GM21423 (cell line): ENCODE measurements around the gene HS3ST4.
"Not testable (repeated sequence)": the region's sequence is repeated elsewhere in the genome, so short reads cannot be mapped to it uniquely, and the experiment has no call there.

Experiments
- ATAC-seq: cut with Tn5 transposase; IDR thresholded peaks from one replicate; pipeline ENCODE4 v1.9.1; 2021; ENCODE audit warnings: mild to moderate bottlenecking, moderate library complexity; ENCODE audit not compliant: unreplicated experiment

HS3ST4 gene

GRCh38 chr16:25977121-25977520 is 285.4 kb downstream of the HS3ST4 start:
- no peak for ATAC-seq

GRCh38 chr16:25978218-25978617 is 286.5 kb downstream of the HS3ST4 start:
- ATAC-seq: no peak

- no peak for ATAC-seq
Observed at GRCh38 chr16:25988084-25988483, 296.3 kb downstream of the HS3ST4 start.

DNA sequence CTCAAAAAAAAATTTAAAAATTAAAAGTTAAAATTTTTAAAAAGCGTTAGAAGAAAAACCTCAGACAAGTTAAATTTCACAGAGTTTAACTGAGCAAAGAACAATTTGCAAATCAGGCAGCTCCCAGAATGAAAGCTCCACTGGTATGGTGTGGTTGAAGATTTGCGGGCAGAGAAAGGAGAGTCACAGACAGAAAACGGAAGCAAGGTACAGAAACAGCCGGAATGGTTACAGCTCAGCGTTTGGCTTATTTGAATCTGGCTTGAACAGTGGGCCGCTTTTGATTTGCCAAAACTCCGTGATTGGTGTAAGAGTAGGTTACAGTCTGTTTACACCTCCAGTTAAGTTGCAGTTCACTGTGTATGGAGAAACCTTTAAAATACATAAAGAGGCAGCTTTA is 297.1 kb downstream of the HS3ST4 start:
- ATAC-seq: no peak

DNA sequence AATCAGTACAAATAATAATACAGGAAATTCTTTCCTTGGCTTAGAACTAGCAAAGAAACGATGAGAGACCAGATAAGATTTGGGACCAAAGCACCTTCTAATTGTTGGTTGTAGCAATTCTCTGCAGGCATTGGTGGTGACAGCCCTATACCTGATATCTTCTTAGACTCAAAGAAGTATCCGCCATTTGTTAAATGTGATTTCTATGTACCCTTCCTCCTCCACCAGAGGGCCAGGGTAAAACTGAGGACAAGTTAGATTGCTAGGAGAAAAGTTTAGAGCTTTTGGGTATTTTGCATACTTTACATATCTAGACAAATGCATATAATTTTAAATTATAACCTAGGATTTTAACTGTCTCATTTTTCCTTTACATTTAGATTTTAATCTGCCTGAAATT is 304.3 kb downstream of the HS3ST4 start:
- ATAC-seq: no peak

DNA sequence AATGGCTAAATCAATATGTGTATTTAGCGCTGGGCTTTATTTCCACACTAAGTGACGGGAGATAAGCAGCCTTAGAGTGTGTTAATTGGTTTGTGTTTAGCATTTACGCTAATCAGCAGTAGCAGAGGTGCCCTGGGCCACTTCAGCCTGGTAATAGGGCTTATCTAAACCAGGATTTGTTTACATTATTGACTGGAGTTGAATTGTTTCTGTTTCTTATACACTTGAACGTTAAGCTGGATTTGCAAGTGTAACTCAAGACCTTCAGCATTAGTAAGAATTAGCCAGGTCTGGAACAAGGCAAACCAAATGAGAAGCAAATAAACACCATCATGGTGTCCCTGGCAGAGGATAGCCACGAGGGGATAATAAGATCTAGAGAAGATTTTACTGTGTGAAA is 313.6 kb downstream of the HS3ST4 start:
- no peak for ATAC-seq

DNA sequence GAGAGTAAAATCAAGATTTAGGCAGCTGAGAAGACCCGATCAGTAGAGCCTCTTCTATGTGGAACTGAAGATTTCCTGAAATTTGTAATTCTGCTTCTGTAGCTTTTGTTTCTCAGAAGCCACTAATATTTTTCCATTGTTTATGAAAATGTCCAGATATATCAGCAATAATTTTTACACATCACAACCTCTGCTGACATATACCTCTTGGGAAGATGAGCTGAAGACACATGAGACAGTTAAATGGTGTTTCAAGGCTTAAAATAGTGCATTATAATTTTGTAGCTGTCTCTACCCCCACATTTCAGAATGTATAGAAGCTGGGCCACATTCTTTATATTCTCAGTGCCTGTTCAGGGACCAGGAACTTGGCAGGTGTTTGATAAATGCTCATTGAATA is 320.6 kb downstream of the HS3ST4 start:
- ATAC-seq: no peak

DNA sequence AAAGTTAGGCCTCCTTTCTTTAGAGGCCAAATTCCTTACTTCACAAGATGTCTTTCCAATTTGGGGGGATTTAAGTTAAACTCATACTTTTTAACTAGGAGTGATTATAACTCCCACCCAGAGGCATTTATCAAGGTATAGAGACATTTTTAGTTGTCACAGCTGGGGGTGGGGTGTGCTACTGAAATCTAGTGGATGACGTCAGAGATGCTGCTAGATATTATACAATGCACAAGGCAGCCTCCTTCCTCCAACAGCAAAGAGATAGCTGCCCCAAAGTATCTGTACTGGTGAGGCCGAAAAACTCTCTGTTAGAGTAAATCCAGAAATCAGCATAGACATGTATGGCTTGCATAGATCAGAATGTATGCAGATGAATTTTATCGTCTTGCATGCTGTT is 324.0 kb downstream of the HS3ST4 start:
- no peak for ATAC-seq

- no peak for ATAC-seq
Observed at GRCh38 chr16:26016989-26017388, 325.2 kb downstream of the HS3ST4 start.

- no peak for ATAC-seq
Observed at GRCh38 chr16:26019381-26020242, 327.9 kb downstream of the HS3ST4 start.

- no peak for ATAC-seq
Observed at GRCh38 chr16:26026709-26027450, 335.1 kb downstream of the HS3ST4 start.

GRCh38 chr16:26031286-26031685 is 339.5 kb downstream of the HS3ST4 start:
- ATAC-seq: no peak

DNA sequence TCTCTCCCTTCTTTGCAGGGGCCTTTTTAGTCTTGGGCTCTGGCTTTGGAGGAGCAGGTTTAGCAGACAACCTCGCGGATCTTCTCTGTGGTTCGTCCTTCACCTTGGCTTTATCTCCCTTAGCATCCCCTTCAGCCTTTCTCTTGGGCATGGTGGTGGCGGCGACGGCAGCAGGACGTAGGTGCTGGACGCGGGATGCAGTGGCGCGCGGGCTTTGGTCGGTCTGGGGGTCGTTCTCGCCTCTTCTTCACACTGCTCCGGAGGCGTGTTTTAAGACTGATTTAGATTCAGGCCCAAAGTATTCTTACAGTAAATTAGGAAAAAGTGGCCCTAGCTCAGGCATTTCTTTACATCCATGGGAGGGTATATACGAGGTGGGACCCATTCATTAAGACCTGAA is 340.9 kb downstream of the HS3ST4 start:
- ATAC-seq: not testable (repeated sequence)

- no peak for ATAC-seq
Observed at GRCh38 chr16:26041952-26042668, 350.4 kb downstream of the HS3ST4 start.

GRCh38 chr16:26050472-26050871 is 358.7 kb downstream of the HS3ST4 start:
- no peak for ATAC-seq

GRCh38 chr16:26051063-26051462 is 359.3 kb downstream of the HS3ST4 start:
- no peak for ATAC-seq

DNA sequence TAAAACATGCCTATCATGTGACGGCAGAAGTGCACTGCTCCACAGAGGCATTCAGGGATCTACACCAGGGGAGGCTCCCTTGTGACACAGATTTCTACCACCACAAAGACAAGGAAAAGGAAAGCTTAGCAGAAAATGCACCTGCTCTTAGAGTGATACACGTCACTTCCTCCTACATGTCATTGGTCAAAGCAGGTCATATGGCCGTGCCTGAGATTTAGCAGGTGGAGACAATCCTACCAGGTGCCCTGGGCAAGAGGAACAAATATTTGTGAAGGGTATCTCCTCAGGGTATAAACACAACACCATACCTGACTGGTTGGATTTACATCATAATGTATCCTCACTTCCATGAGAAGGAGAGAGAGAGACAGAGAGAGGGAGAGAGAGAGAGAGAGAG is 362.1 kb downstream of the HS3ST4 start:
- ATAC-seq: no peak

DNA sequence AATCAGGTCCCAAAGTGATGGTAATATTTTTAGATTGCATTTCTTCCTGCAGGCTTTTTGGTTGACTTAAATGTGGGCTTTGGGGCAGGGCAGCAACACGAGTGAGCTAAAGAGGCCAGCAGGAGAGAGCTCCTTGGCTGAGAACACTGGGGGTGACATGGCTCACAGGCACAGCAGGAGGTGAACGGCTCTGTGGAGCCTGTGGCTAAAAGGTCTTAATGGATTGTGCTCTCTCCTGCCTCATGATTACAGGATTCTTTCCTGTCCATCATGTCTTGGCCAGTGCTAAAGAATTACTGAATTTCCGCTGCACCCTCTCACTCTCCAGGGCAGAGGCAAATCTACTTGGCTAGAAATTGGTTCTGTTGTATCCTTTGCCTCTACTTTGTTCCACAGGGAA is 366.6 kb downstream of the HS3ST4 start:
- ATAC-seq: no peak

- ATAC-seq: no peak
Observed at GRCh38 chr16:26070302-26071100, 378.7 kb downstream of the HS3ST4 start.

- ATAC-seq: no peak
Observed at GRCh38 chr16:26071101-26071866, 379.5 kb downstream of the HS3ST4 start.
